Suprapubic skin (tissue), 4 donors: ENCODE data around the gene S100B. TPM values are rescaled to one million over a fixed set of nuclear protein-coding genes. Genes with fewer than 3 reads are reported as not detected.

Experiments
- DNase-seq, 2 donors: peaks; one replicate each; pipeline ENCODE4 v3.0.0-alpha.2; 2019; ENCODE audit warnings: low spot score in 2 of 2
- H3K27ac ChIP-seq: fragments of 200-600 bp; sonication (generic); one replicate; pipeline ENCODE4 v1.5.1; 2019
- H3K27me3 ChIP-seq: fragments of 200-600 bp; sonication (generic); one replicate; pipeline ENCODE4 v1.5.1; 2019
- H3K36me3 ChIP-seq: fragments of 200-600 bp; sonication (generic); one replicate; pipeline ENCODE4 v1.5.1; 2019
- H3K4me1 ChIP-seq: fragments of 200-600 bp; sonication (generic); one replicate; pipeline ENCODE4 v1.5.1; 2019
- H3K4me3 ChIP-seq: fragments of 200-600 bp; sonication (generic); one replicate; pipeline ENCODE4 v1.5.1; 2019; ENCODE audit warnings: mild to moderate bottlenecking
- H3K9me3 ChIP-seq: fragments of 200-600 bp; sonication (generic); one replicate; pipeline ENCODE4 v1.5.1; 2019
- EP300 ChIP-seq: sonication (generic); formaldehyde crosslinking; IDR thresholded peaks from one replicate; pipeline ENCODE4 v1.6.1; 2017; ENCODE audit warnings: antibody characterized with exemption
- POLR2A ChIP-seq, 2 donors: fragments of 450-650 bp; IDR thresholded peaks; one replicate each; pipeline ENCODE4 v1.6.1; 2017; ENCODE audit warnings: antibody characterized with exemption in 2 of 2, mild to moderate bottlenecking in 2 of 2, moderate library complexity in 2 of 2
- POLR2AphosphoS5 ChIP-seq, 3 donors: sonication (generic); formaldehyde crosslinking; IDR thresholded peaks; one replicate each; pipeline ENCODE4 v1.6.1; 2017; ENCODE audit warnings: antibody characterized with exemption in 3 of 3
- WGBS: methylation state at CpG from one replicate; pipeline ENCODE4 v1.1.5; 2018; 5-methylcytosine and 5-hydroxymethylcytosine counted together
- total RNA-seq, 4 donors: library from RNA; depleted of rRNA; stranded (reverse); fragments of >200 nt; gene quantifications; one replicate each; pipeline ENCODE4 v1.1.0, GENCODE V29; 2016
- TF ChIP-seq, protein P1 (sequence below), 2 donors: fragments of 200-600 bp in 1 of 2; fragments of 450-650 bp in 1 of 2; sonication (generic) in 1 of 2; IDR thresholded peaks; one replicate each; pipeline ENCODE4 v1.5.1; 2016 to 2019; ENCODE audit warnings: antibody characterized with exemption in 2 of 2, mild to moderate bottlenecking in 1 of 2, moderate library complexity in 1 of 2

The S100B gene
- total RNA-seq, 4 donors from 2014 or later: 11.4 to 16.5 (median 14.2) TPM

DNA sequence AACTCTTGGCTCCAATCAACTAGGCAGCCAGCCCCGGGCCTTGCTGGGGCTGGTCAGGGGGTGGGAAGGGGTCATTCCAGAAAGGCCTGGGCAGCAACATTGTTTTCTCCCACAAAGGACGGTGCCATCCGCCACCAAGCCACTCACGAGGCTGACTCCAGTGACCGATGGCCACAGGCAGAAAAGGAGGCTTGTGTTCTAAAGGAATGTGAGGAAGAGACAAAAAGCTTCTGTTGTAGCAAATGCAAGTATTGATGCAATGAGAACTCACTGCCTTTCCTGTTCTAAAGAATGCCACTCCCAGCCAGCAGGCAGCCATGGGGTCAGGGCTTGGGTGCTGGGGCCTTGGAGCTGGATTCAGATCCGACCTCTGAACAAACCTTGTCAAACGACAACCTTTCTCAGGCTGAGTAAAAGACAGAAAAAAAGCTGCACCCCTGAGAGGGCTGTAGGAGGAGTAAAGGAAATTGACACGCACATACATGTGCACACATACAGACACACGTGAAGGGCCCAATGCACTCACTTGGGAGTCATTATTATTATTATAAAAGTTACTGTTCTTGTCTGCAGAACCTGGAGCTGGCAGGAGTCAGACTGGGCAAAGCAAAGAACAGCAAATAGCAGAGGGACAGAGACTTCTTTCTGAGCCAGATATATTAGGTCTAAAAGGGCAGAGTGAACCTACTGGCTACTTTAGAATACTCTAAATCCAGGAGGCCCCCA lies 16.7 kb upstream of the S100B start:
- Histone ChIP-seq H3K36me3 (no peaks in the 10 kb centered on the region), H3K9me3 (peaks cover 5% of the 10 kb centered on the region), H3K4me1 (no peaks in the 10 kb centered on the region), H3K27ac (peak overlapping the region; percentile 53), H3K4me3 (no peak overlapping the region), H3K27me3 (no peaks in the 10 kb centered on the region)
- peak in 1 of 2 donors; percentile 50 for DNase-seq
- no peak for TF ChIP-seq POLR2A (IDR thresholded peaks at IDR 0.05)
- no peak for TF ChIP-seq POLR2AphosphoS5 (IDR thresholded peaks at IDR 0.05)
- TF ChIP-seq EP300: no peak
- TF ChIP-seq, protein P1, sequence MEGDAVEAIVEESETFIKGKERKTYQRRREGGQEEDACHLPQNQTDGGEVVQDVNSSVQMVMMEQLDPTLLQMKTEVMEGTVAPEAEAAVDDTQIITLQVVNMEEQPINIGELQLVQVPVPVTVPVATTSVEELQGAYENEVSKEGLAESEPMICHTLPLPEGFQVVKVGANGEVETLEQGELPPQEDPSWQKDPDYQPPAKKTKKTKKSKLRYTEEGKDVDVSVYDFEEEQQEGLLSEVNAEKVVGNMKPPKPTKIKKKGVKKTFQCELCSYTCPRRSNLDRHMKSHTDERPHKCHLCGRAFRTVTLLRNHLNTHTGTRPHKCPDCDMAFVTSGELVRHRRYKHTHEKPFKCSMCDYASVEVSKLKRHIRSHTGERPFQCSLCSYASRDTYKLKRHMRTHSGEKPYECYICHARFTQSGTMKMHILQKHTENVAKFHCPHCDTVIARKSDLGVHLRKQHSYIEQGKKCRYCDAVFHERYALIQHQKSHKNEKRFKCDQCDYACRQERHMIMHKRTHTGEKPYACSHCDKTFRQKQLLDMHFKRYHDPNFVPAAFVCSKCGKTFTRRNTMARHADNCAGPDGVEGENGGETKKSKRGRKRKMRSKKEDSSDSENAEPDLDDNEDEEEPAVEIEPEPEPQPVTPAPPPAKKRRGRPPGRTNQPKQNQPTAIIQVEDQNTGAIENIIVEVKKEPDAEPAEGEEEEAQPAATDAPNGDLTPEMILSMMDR (IDR thresholded peaks at IDR 0.05): no peak
- 71% methylated on average over 9 of the region's 9 CpGs for WGBS

DNA sequence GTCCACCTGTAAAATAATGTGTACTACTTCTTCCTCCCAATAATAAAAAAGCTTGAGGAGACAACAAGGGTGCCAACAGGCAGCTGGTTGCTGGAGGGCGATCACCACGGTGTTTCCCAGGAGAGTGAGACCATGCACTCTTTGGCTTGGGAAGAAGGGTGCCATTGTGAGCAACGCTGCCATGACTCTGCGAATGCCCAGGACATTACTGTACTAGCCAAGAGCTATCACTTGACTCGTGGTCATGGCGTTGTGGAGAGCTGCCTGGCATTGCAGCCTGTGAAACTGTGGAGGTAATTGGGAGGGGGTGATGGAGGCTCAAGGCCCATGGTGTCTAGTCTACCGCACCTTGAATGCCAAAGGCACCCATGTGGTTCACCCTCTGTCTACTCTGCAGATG lies 16.0 kb upstream of the S100B start:
- TF ChIP-seq POLR2AphosphoS5 (IDR thresholded peaks at IDR 0.05): no peak
- TF ChIP-seq, protein P1 (IDR thresholded peaks at IDR 0.05): no peak
- TF ChIP-seq EP300: no peak
- no peak for TF ChIP-seq POLR2A (IDR thresholded peaks at IDR 0.05)
- Histone ChIP-seq H3K9me3 (peaks cover 2% of the 10 kb centered on the region), H3K4me3 (no peak overlapping the region), H3K27me3 (no peaks in the 10 kb centered on the region), H3K4me1 (no peaks in the 10 kb centered on the region), H3K36me3 (no peaks in the 10 kb centered on the region), H3K27ac (peak overlapping the region; percentile 53)
- 92% methylated on average over 3 of the region's 7 CpGs for WGBS
- no peak for DNase-seq

DNA sequence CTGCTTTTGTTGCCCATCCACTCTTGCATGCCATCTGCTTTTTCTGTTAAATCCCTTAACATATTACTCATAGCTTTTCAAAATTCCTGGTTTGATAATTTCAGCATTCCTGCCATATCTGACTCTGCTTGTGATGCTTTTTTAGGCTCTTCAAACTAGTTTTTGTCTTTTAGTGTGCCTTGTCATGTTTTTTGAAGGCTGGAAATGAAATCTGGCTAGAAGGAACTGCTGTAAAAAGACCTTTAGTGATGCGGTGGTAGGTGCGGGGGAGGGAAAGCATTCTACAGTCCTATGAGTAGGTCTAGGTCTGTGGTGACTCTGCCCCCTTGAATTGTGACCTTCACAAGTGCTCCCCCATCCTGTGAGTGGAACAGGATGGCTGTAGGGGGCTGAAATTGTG lies 15.0 kb upstream of the S100B start:
- DNase-seq: no peak
- 88% methylated on average over 2 of the region's 2 CpGs for WGBS

DNA sequence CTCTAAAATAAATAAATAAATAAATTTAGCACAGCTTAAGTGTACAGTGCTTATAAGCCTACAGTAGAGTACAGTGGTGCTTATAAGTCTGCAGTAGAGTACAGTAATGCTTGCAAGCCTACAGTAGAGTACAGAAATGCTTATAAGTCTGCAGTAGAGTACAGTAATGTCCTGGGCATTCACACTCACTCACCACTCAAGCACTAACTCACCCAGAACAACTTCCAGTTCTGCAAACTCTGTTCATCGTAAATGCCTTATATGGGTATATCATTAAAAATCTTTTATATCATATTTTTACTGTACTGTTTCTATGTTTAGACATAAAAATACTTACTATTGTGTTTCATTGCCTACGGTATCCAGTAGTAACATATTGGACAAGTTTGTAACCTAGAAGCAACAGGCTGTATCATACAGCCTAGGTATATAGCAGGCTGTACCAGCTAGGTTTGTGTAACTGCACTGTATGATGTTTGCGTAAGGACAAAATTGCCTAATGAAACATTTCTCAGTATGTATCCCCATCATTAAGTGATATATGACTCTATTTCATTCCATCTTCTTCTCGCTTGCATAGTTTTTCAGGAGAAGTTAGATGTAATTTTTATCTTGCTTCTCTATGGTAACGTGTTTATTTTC lies 14.0 kb upstream of the S100B start:
- Histone ChIP-seq H3K4me1 (no peaks in the 10 kb centered on the region), H3K27me3 (no peaks in the 10 kb centered on the region), H3K27ac (no peak overlapping the region), H3K4me3 (no peak overlapping the region), H3K9me3 (no peaks in the 10 kb centered on the region), H3K36me3 (no peaks in the 10 kb centered on the region)
- TF ChIP-seq, protein P1 (IDR thresholded peaks at IDR 0.05): no peak
- TF ChIP-seq POLR2AphosphoS5 (IDR thresholded peaks at IDR 0.05) (no peak), POLR2A (IDR thresholded peaks at IDR 0.05) (no peak), EP300 (no peak)
- no peak for DNase-seq
- WGBS: 91% methylated on average over 5 of the region's 5 CpGs

More for the DNA sequence above, 15.0 kb upstream of the S100B start:
- no peaks in the 10 kb centered on the region for H3K36me3 ChIP-seq
- H3K4me3 ChIP-seq: no peak overlapping the region
- no peaks in the 10 kb centered on the region for H3K4me1 ChIP-seq
- no peak overlapping the region for H3K27ac ChIP-seq
- no peaks in the 10 kb centered on the region for H3K9me3 ChIP-seq
- TF ChIP-seq, protein P1 (IDR thresholded peaks at IDR 0.05): no peak
- no peak for TF ChIP-seq EP300
- TF ChIP-seq POLR2A (IDR thresholded peaks at IDR 0.05): no peak
- no peak for TF ChIP-seq POLR2AphosphoS5 (IDR thresholded peaks at IDR 0.05)
- H3K27me3 ChIP-seq: no peaks in the 10 kb centered on the region

DNA sequence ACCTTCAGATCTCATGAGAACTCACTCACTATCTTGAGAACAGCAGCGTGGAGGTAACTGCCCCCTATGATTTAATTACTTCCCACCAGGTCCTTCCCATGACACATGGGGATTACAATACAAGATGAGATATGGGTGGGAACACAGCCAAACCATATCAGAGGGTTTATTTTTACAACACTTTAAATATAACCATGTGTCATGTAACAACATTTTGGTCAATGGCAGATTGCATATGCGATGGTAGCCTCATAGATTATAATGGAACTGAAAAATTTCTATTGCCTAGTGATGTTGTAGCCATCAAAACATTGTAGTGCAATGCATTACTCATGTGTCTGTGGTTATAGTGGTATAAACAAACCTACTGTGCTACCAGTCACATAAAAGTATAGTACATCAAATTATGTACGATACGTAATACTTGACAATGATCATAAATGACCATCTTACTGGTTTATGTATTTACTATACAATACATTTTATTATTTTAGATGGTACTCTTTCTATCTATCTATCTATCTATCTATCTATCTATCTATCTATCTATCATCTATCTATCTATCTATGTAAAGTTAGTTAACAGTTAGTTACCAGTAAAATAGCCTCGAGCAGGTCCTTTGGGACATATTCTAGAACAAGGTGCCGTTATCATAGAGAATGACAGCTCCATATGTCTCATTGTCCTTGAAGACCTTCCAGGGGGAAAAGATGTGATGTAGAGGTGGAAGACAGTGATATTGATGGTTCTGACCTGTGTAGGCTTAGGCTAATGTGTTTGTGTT lies 12.6 kb upstream of the S100B start:
- Histone ChIP-seq H3K27me3 (no peaks in the 10 kb centered on the region), H3K27ac (no peak overlapping the region), H3K9me3 (no peaks in the 10 kb centered on the region), H3K4me3 (no peak overlapping the region), H3K4me1 (no peaks in the 10 kb centered on the region), H3K36me3 (no peaks in the 10 kb centered on the region)
- 65% methylated on average over 6 of the region's 6 CpGs for WGBS
- TF ChIP-seq POLR2A (IDR thresholded peaks at IDR 0.05): no peak
- no peak for DNase-seq
